Mesothelial cell of epicardium (in vitro differentiated cells): Measurements from ENCODE around the gene PGA3. TPM values are rescaled to one million over a fixed set of nuclear protein-coding genes. Genes with fewer than 3 reads are reported as not detected.

Experiments
- DNase-seq, 2 experiments: peaks; one replicate each; pipeline ENCODE4 v3.0.0; 2021; ENCODE audit warnings: low spot score in 2 of 2; ENCODE audit not compliant: unreplicated experiment in 2 of 2
- H3K27ac Mint-ChIP-seq: 2 replicates; pipeline ENCODE4 v1.8.0; 2021; ENCODE audit warnings: mixed read lengths
- H3K27me3 Mint-ChIP-seq: 2 replicates; pipeline ENCODE4 v1.8.0; 2021; ENCODE audit warnings: low read depth, mixed read lengths
- H3K36me3 Mint-ChIP-seq: 2 replicates; pipeline ENCODE4 v1.8.0; 2021; ENCODE audit warnings: mixed read lengths
- H3K4me1 Mint-ChIP-seq: 2 replicates; pipeline ENCODE4 v1.8.0; 2021; ENCODE audit warnings: mixed read lengths
- H3K4me3 Mint-ChIP-seq: 2 replicates; pipeline ENCODE4 v1.8.0; 2021; ENCODE audit warnings: mild to moderate bottlenecking, moderate library complexity, mixed read lengths
- H3K9me3 Mint-ChIP-seq: 2 replicates; pipeline ENCODE4 v1.8.0; 2021; ENCODE audit warnings: mixed read lengths
- CTCF ChIP-seq: fragments of 200-600 bp; sonication (generic); IDR thresholded peaks from one replicate; pipeline ENCODE4 v1.5.0; 2021; ENCODE audit warnings: antibody characterized with exemption; ENCODE audit not compliant: unreplicated experiment
- total RNA-seq: library from RNA; stranded (reverse); gene quantifications from 3 replicates; pipeline ENCODE4 v1.2.1, GENCODE V29; 2021

Gene PGA3
- total RNA-seq, 1 donor from 2014 or later: not detected

GRCh38 chr11:61158691-61159381 lies 44.5 kb upstream of the PGA3 start:
- H3K4me3 Mint-ChIP-seq: peak overlapping the region; percentile 28
- no peak for TF ChIP-seq CTCF
- peaks cover 30% of the 10 kb centered on the region for H3K36me3 Mint-ChIP-seq
- no peaks in the 10 kb centered on the region for H3K27me3 Mint-ChIP-seq
- H3K27ac Mint-ChIP-seq: peak overlapping the region; percentile 93
- peaks cover 26% of the 10 kb centered on the region for H3K9me3 Mint-ChIP-seq
- peaks cover 44% of the 10 kb centered on the region for H3K4me1 Mint-ChIP-seq
- DNase-seq: no peak

GRCh38 chr11:61160487-61161189 lies 42.7 kb upstream of the PGA3 start:
- Mint-ChIP-seq H3K4me1 (peaks cover 48% of the 10 kb centered on the region), H3K27ac (peak overlapping the region; percentile 91), H3K27me3 (no peaks in the 10 kb centered on the region), H3K36me3 (peaks cover 13% of the 10 kb centered on the region), H3K4me3 (peak overlapping the region; percentile 78), H3K9me3 (peaks cover 10% of the 10 kb centered on the region)
- TF ChIP-seq CTCF: no peak
- no peak for DNase-seq

GRCh38 chr11:61161190-61162091 lies 41.9 kb upstream of the PGA3 start, which contains the start of gene VPS37C:
TSS of gene VPS37C (minus strand) at chr11:61161426. CDS start at chr11:61138829, 22,597 bp downstream.
- Mint-ChIP-seq H3K27ac (peak within 1 kb of the TSS; percentile 92), H3K4me1 (peaks cover 48% of the 10 kb centered on the region), H3K4me3 (peak within 1 kb of the TSS; percentile 87), H3K27me3 (no peaks in the 10 kb centered on the region), H3K36me3 (peaks cover 8% of the 10 kb centered on the region), H3K9me3 (peaks cover 5% of the 10 kb centered on the region)
- peak; percentile 35 for TF ChIP-seq CTCF
- DNase-seq: peak; percentile 90 to 98

GRCh38 chr11:61162092-61162941 lies 41.0 kb upstream of the PGA3 start:
- Mint-ChIP-seq H3K27me3 (no peaks in the 10 kb centered on the region), H3K9me3 (no peaks in the 10 kb centered on the region), H3K36me3 (peaks cover 3% of the 10 kb centered on the region), H3K4me1 (peaks cover 48% of the 10 kb centered on the region), H3K27ac (peak overlapping the region; percentile 92), H3K4me3 (peak overlapping the region; percentile 87)
- no peak for DNase-seq
- no peak for TF ChIP-seq CTCF

GRCh38 chr11:61163021-61163420 lies 40.3 kb upstream of the PGA3 start:
- Mint-ChIP-seq H3K4me1 (peaks cover 43% of the 10 kb centered on the region), H3K36me3 (no peaks in the 10 kb centered on the region), H3K4me3 (no peak overlapping the region), H3K9me3 (no peaks in the 10 kb centered on the region), H3K27me3 (no peaks in the 10 kb centered on the region), H3K27ac (no peak overlapping the region)
- TF ChIP-seq CTCF: no peak
- DNase-seq: no peak
